ENCODE data around the gene TAF7.
"Not testable (repeated sequence)": the region's sequence is repeated elsewhere in the genome, so short reads cannot be mapped to it uniquely, and the experiment has no call there.

TAF7 gene

GRCh38 chr5:141330299-141331080, 9.9 kb upstream of the TAF7 start, which contains the start of gene PCDHGA1:
PCDHGA1 (plus strand) TSS chr5:141330514.
- H3K27me3 ChIP-seq (ENCODE audit: control insufficient read depth, insufficient read depth, low read length), result no peaks in the 10 kb centered on the region
- no peak within 1 kb of the TSS for H3K27ac ChIP-seq (ENCODE audit: low read length)
- H3K9ac ChIP-seq (ENCODE audit: low read length), result no peak within 1 kb of the TSS
- H3K4me3 ChIP-seq (ENCODE audit: low read length), result no peak within 1 kb of the TSS
- no peaks in the 10 kb centered on the region for H3K36me3 ChIP-seq (ENCODE audit: control insufficient read depth, low read depth, low read length)
- no peaks in the 10 kb centered on the region for H3K4me1 ChIP-seq (ENCODE audit: control insufficient read depth, low read depth, low read length)
- H3K9me3 ChIP-seq (ENCODE audit: control insufficient read depth, low read depth, low read length), result peaks cover 8% of the 10 kb centered on the region

DNA sequence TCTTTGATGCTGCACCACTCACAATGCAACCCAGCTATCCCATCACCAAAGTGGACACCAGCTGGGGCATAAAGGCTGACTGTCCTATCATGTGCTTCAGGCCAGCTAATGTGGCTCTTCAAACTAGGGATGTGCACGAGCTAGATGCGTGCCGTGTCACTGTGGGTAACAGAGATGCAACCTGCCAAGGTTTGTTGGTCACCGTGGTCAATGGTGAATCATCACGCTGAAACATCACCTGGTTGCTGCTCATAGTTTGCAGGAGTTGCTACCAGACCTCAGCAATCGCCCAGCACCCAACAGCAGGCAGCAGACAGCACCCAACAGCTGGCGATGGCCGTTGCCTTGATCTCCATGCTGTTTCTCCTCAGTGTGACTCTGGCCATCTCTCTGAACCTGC, 7.6 kb upstream of the TAF7 start:
- no peak overlapping the region for H3K4me3 ChIP-seq (ENCODE audit: low read length)
- no peak overlapping the region for H3K9ac ChIP-seq (ENCODE audit: low read length)
- H3K4me1 ChIP-seq (ENCODE audit: control insufficient read depth, low read depth, low read length), result no peaks in the 10 kb centered on the region
- no peak overlapping the region for H3K27ac ChIP-seq (ENCODE audit: low read length)
- peaks cover 8% of the 10 kb centered on the region for H3K9me3 ChIP-seq (ENCODE audit: control insufficient read depth, low read depth, low read length)
- no peaks in the 10 kb centered on the region for H3K27me3 ChIP-seq (ENCODE audit: control insufficient read depth, insufficient read depth, low read length)
- H3K36me3 ChIP-seq (ENCODE audit: control insufficient read depth, low read depth, low read length), result no peaks in the 10 kb centered on the region

DNA sequence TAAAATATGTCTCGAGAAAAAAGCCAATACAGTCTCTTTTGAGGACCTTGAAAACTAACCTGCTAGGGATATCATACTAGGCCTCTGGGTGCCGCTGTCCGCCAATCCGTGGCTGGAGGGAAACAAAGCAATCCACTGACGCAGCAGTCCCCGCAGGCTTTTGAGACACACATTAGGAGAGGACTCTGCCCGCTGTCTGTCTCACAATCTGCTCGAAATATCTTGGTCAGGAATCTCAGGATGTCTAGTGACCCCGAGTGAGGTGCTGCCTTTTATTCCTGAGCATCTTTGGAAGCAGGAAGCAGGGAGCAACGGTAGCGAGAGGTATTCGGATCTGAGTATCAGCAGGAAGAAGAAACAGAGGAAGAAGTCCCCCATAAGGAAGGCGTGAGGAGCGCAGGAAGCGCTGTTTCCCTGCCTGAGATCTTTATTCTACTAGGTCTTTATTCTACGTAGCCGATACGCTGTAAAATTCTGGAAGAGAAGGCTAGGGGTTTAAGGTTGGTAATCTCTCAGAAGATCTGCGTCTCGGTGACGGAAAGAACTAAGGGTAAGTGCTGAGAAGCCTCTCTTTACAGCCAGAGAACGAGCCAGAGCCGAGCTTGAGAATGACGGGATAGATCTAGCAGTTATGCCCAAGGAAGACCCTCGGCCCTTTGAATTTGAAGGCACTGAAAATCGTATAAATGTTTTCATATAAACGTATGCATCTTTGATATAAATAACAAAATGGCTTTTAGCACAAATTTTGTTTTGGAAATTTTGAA, 5.7 kb upstream of the TAF7 start:
- no peaks in the 10 kb centered on the region for H3K4me1 ChIP-seq (ENCODE audit: control insufficient read depth, low read depth, low read length)
- peak overlapping the region; percentile 64 for H3K4me3 ChIP-seq (ENCODE audit: low read length)
- H3K27ac ChIP-seq (ENCODE audit: low read length), result peak overlapping the region; percentile 55
- no peaks in the 10 kb centered on the region for H3K27me3 ChIP-seq (ENCODE audit: control insufficient read depth, insufficient read depth, low read length)
- H3K9ac ChIP-seq (ENCODE audit: low read length), result peak overlapping the region; percentile 57
- no peaks in the 10 kb centered on the region for H3K36me3 ChIP-seq (ENCODE audit: control insufficient read depth, low read depth, low read length)
- peaks cover 4% of the 10 kb centered on the region for H3K9me3 ChIP-seq (ENCODE audit: control insufficient read depth, low read depth, low read length)

DNA sequence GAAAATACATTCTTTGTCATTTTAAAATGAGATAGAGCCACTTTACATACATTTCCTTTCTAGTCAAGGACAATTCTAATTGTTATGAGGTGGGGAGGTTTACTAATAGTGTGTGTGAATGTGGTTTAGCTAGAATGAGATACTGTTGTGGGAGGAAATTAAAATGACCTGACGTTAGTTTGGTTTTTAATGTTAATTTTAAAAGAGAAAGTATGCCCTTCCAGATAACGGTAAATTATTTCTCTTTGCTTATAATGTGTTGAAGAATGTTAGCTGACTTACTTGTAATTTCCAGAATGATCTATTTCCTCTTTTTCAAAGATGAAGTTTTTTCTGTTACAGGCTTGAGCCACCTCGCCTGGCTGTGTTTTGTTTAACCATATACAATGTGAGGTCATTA, 1.7 kb upstream of the TAF7 start:
- peaks cover 23% of the 10 kb centered on the region for H3K9me3 ChIP-seq (ENCODE audit: control insufficient read depth, low read depth, low read length)
- peaks cover 20% of the 10 kb centered on the region for H3K36me3 ChIP-seq (ENCODE audit: control insufficient read depth, low read depth, low read length)
- no peak overlapping the region for H3K9ac ChIP-seq (ENCODE audit: low read length)
- no peaks in the 10 kb centered on the region for H3K27me3 ChIP-seq (ENCODE audit: control insufficient read depth, insufficient read depth, low read length)
- no peak overlapping the region for H3K27ac ChIP-seq (ENCODE audit: low read length)
- no peaks in the 10 kb centered on the region for H3K4me1 ChIP-seq (ENCODE audit: control insufficient read depth, low read depth, low read length)
- H3K4me3 ChIP-seq (ENCODE audit: low read length), result no peak overlapping the region

- H3K9me3 ChIP-seq (ENCODE audit: control insufficient read depth, low read depth, low read length), result peaks cover 26% of the 10 kb centered on the region
- H3K27ac ChIP-seq (ENCODE audit: low read length), result no peak overlapping the region
- H3K27me3 ChIP-seq (ENCODE audit: control insufficient read depth, insufficient read depth, low read length), result no peaks in the 10 kb centered on the region
- peak overlapping the region; percentile 96 for H3K4me3 ChIP-seq (ENCODE audit: low read length)
- H3K4me1 ChIP-seq (ENCODE audit: control insufficient read depth, low read depth, low read length), result no peaks in the 10 kb centered on the region
- peaks cover 28% of the 10 kb centered on the region for H3K36me3 ChIP-seq (ENCODE audit: control insufficient read depth, low read depth, low read length)
- peak overlapping the region; percentile 98 for H3K9ac ChIP-seq (ENCODE audit: low read length)
These were observed 885 bp downstream of the TAF7 start for GRCh38 chr5:141319699-141320098.

- no peaks in the 10 kb centered on the region for H3K27me3 ChIP-seq (ENCODE audit: control insufficient read depth, insufficient read depth, low read length)
- H3K4me3 ChIP-seq (ENCODE audit: low read length), result peak overlapping the region; percentile 96
- H3K4me1 ChIP-seq (ENCODE audit: control insufficient read depth, low read depth, low read length), result no peaks in the 10 kb centered on the region
- no peak overlapping the region for H3K9ac ChIP-seq (ENCODE audit: low read length)
- H3K36me3 ChIP-seq (ENCODE audit: control insufficient read depth, low read depth, low read length), result peaks cover 28% of the 10 kb centered on the region
- H3K27ac ChIP-seq (ENCODE audit: low read length), result no peak overlapping the region
- peaks cover 26% of the 10 kb centered on the region for H3K9me3 ChIP-seq (ENCODE audit: control insufficient read depth, low read depth, low read length)
These were observed 1.4 kb downstream of the TAF7 start for GRCh38 chr5:141319202-141319601.

DNA sequence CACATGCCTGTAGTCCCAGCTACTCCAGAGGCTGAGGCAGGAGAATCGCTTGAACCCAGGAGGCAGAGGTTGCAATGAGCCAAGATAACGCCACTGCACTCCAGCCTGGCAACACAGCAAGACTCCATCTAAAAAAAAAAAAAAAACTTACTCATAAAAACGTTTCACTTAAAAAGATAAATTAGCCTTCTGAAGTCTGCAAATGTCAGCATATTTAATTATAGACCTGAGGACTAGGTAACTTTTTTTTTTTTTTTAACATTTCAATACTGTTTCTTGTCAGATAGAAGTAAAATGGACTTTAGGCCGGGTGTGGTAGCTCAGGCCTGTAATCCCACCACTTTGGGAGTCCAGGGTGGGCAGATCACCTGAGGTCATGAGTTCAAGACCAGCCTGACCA, 3.6 kb downstream of the TAF7 start:
- not testable (repeated sequence) for H3K27me3 ChIP-seq (ENCODE audit: control insufficient read depth, insufficient read depth, low read length); H3K9ac ChIP-seq (ENCODE audit: low read length); H3K4me1 ChIP-seq (ENCODE audit: control insufficient read depth, low read depth, low read length); H3K4me3 ChIP-seq (ENCODE audit: low read length); H3K27ac ChIP-seq (ENCODE audit: low read length)
- peaks cover 28% of the 10 kb centered on the region for H3K36me3 ChIP-seq (ENCODE audit: control insufficient read depth, low read depth, low read length)
- peaks cover 26% of the 10 kb centered on the region for H3K9me3 ChIP-seq (ENCODE audit: control insufficient read depth, low read depth, low read length)

GRCh38 chr5:141313711-141314110, 6.9 kb downstream of the TAF7 start:
- H3K4me3 ChIP-seq (ENCODE audit: low read length), result no peak overlapping the region
- no peak overlapping the region for H3K9ac ChIP-seq (ENCODE audit: low read length)
- peaks cover 13% of the 10 kb centered on the region for H3K9me3 ChIP-seq (ENCODE audit: control insufficient read depth, low read depth, low read length)
- no peaks in the 10 kb centered on the region for H3K27me3 ChIP-seq (ENCODE audit: control insufficient read depth, insufficient read depth, low read length)
- H3K27ac ChIP-seq (ENCODE audit: low read length), result no peak overlapping the region
- no peaks in the 10 kb centered on the region for H3K4me1 ChIP-seq (ENCODE audit: control insufficient read depth, low read depth, low read length)
- H3K36me3 ChIP-seq (ENCODE audit: control insufficient read depth, low read depth, low read length), result peaks cover 16% of the 10 kb centered on the region

- no peak overlapping the region for H3K9ac ChIP-seq (ENCODE audit: low read length)
- no peak overlapping the region for H3K4me3 ChIP-seq (ENCODE audit: low read length)
- no peak overlapping the region for H3K27ac ChIP-seq (ENCODE audit: low read length)
- no peaks in the 10 kb centered on the region for H3K9me3 ChIP-seq (ENCODE audit: control insufficient read depth, low read depth, low read length)
- no peaks in the 10 kb centered on the region for H3K27me3 ChIP-seq (ENCODE audit: control insufficient read depth, insufficient read depth, low read length)
- no peaks in the 10 kb centered on the region for H3K4me1 ChIP-seq (ENCODE audit: control insufficient read depth, low read depth, low read length)
- no peaks in the 10 kb centered on the region for H3K36me3 ChIP-seq (ENCODE audit: control insufficient read depth, low read depth, low read length)
These were observed 14.0 kb downstream of the TAF7 start for GRCh38 chr5:141306630-141307029.

DNA sequence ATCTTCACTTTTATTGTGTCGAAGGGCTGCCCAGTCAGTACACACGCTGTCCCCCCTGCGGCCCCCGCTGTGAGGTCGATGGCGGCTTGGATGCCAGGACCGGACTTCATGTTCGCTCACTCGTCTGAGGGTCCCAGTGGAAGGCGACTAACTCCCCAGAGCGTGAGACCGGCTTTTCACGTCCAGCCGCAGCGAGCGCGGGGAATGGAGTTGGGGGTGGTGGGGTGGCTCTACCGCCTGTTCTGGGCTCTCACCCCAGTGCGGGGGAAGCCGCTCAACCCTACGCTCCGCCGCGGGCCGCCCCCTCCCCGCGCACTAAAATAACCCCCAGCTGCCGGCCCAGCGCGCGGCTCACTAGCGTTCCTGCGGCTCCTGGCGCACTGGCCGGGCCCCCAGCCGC, 16.8 kb downstream of the TAF7 start, which contains the start of gene SLC25A2:
Gene SLC25A2, minus strand, starts transcription at position 294 of the 400 bp plus-strand sequence. Its CDS starts 184 bp downstream, at position 110.
- H3K4me1 ChIP-seq (ENCODE audit: control insufficient read depth, low read depth, low read length), result no peaks in the 10 kb centered on the region
- no peaks in the 10 kb centered on the region for H3K36me3 ChIP-seq (ENCODE audit: control insufficient read depth, low read depth, low read length)
- no peaks in the 10 kb centered on the region for H3K9me3 ChIP-seq (ENCODE audit: control insufficient read depth, low read depth, low read length)
- no peaks in the 10 kb centered on the region for H3K27me3 ChIP-seq (ENCODE audit: control insufficient read depth, insufficient read depth, low read length)
- H3K27ac ChIP-seq (ENCODE audit: low read length), result no peak within 1 kb of the TSS
- H3K9ac ChIP-seq (ENCODE audit: low read length), result no peak within 1 kb of the TSS
- no peak within 1 kb of the TSS for H3K4me3 ChIP-seq (ENCODE audit: low read length)

DNA sequence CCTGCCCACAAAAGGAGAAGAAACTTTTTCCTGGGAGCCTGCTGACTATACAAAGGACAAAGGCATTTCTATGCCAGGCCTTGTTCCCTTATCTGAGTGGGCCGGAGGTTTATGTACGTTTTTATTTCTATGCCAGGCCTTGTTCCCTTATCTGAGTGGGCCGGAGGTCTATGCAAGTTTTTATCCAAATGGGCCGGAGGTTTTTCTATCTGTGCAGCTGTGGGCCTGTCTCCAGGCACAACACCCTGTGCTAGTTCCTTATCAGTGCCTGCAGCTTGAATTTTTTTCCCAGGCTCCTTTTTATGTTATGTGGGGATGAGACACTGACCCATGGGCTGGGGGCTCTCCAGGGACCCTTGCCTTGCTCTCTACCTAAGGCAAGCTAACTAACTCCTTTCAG, 22.2 kb downstream of the TAF7 start:
- Histone ChIP-seq H3K4me1 (ENCODE audit: control insufficient read depth, low read depth, low read length) (no peaks in the 10 kb centered on the region), H3K4me3 (ENCODE audit: low read length) (no peak overlapping the region), H3K27me3 (ENCODE audit: control insufficient read depth, insufficient read depth, low read length) (no peaks in the 10 kb centered on the region), H3K27ac (ENCODE audit: low read length) (no peak overlapping the region), H3K9me3 (ENCODE audit: control insufficient read depth, low read depth, low read length) (no peaks in the 10 kb centered on the region), H3K36me3 (ENCODE audit: control insufficient read depth, low read depth, low read length) (no peaks in the 10 kb centered on the region), H3K9ac (ENCODE audit: low read length) (no peak overlapping the region)
